WTC11 (cell line): ENCODE results near the gene LAD1. TPM values are rescaled to one million over a fixed set of nuclear protein-coding genes. Genes with fewer than 3 reads are reported as not detected.

Experiments
- ATAC-seq: fragments of 200-7000 bp; cut with Tn5 transposase; 2 replicates; pipeline ENCODE4 v1.10.0; 2021; ENCODE audit warnings: mild to moderate bottlenecking, moderate library complexity
- CTCF ChIA-PET: fragments of 300-600 bp; sonication (Branson Sonifier 250); formaldehyde crosslinking; loops from one replicate; lab custom pipeline; 2021; ENCODE audit warnings: antibody characterized with exemption; lab: Charles Lee
- POLR2A ChIA-PET: fragments of 350-600 bp; sonication (Branson Sonifier 250); formaldehyde crosslinking; loops from one replicate; lab custom pipeline; 2021; ENCODE audit warnings: antibody characterized with exemption; lab: Charles Lee
- DNase-seq: peaks from one replicate; pipeline ENCODE4 v3.0.0; 2021; ENCODE audit warnings: low spot score
- H3K27ac Mint-ChIP-seq: 2 replicates; pipeline ENCODE4 v1.8.0; 2021; ENCODE audit warnings: mixed read lengths
- H3K27me3 Mint-ChIP-seq: 2 replicates; pipeline ENCODE4 v1.8.0; 2021; ENCODE audit warnings: low read depth, mild to moderate bottlenecking, moderate library complexity, mixed read lengths
- H3K36me3 Mint-ChIP-seq: 2 replicates; pipeline ENCODE4 v1.8.0; 2021; ENCODE audit warnings: mixed read lengths
- H3K4me1 Mint-ChIP-seq: 2 replicates; pipeline ENCODE4 v1.8.0; 2022; ENCODE audit warnings: mixed read lengths
- H3K4me3 Mint-ChIP-seq: 2 replicates; pipeline ENCODE4 v1.8.0; 2021; ENCODE audit warnings: mild to moderate bottlenecking, moderate library complexity, mixed read lengths
- H3K9me3 Mint-ChIP-seq: 2 replicates; pipeline ENCODE4 v1.8.0; 2021; ENCODE audit warnings: mixed read lengths
- CBFB ChIP-seq: sonication (generic); formaldehyde crosslinking; IDR thresholded peaks from 2 replicates; pipeline ENCODE4 v1.8.1; 2022; ENCODE audit warnings: mild to moderate bottlenecking, low read depth, missing genetic modification reagents
- ELF4 ChIP-seq: sonication (generic); formaldehyde crosslinking; IDR thresholded peaks from 2 replicates; pipeline ENCODE4 v1.8.1; 2022; ENCODE audit warnings: low read depth, mild to moderate bottlenecking, moderate library complexity, missing genetic modification reagents
- EMX1 ChIP-seq: fragments of 250-450 bp; sonication (Bioruptor Pico); IDR thresholded peaks from 2 replicates; pipeline ENCODE4 v1.8.0; 2021; ENCODE audit warnings: mild to moderate bottlenecking
- ETV6 ChIP-seq: sonication (generic); formaldehyde crosslinking; IDR thresholded peaks from 2 replicates; pipeline ENCODE4 v1.8.1; 2022; ENCODE audit warnings: mild to moderate bottlenecking, missing genetic modification reagents
- FOXJ3 ChIP-seq: sonication (generic); formaldehyde crosslinking; IDR thresholded peaks from 2 replicates; pipeline ENCODE4 v1.9.0; 2021; ENCODE audit warnings: missing genetic modification reagents, mild to moderate bottlenecking, borderline replicate concordance
- GABPB1 ChIP-seq: sonication (generic); formaldehyde crosslinking; IDR thresholded peaks from 2 replicates; pipeline ENCODE4 v1.8.1; 2023; ENCODE audit warnings: mild to moderate bottlenecking, missing genetic modification reagents
- GTF2I ChIP-seq: fragments of 250-450 bp; sonication (Bioruptor Pico); conservative IDR thresholded peaks from 2 replicates; pipeline ENCODE4 v1.4.0; 2021; ENCODE audit warnings: mild to moderate bottlenecking
- JUN ChIP-seq: sonication (generic); formaldehyde crosslinking; IDR thresholded peaks from 2 replicates; pipeline ENCODE4 v1.8.0; 2023; ENCODE audit warnings: mild to moderate bottlenecking, missing genetic modification reagents
- MYBL2 ChIP-seq: sonication (generic); formaldehyde crosslinking; IDR thresholded peaks from 2 replicates; pipeline ENCODE4 v1.8.1; 2023; ENCODE audit warnings: mild to moderate bottlenecking, moderate library complexity, missing genetic modification reagents
- NFYB ChIP-seq: sonication (generic); formaldehyde crosslinking; conservative IDR thresholded peaks from 2 replicates; pipeline ENCODE4 v1.8.0; 2022; ENCODE audit warnings: low read depth, missing genetic modification reagents
- NR1H2 ChIP-seq: sonication (generic); formaldehyde crosslinking; IDR thresholded peaks from 2 replicates; pipeline ENCODE4 v1.9.0; 2021; ENCODE audit warnings: mild to moderate bottlenecking, moderate library complexity, missing genetic modification reagents
- NR2C2 ChIP-seq: sonication (generic); formaldehyde crosslinking; IDR thresholded peaks from 2 replicates; pipeline ENCODE4 v1.8.0; 2022; ENCODE audit warnings: mild to moderate bottlenecking, missing genetic modification reagents
- OVOL2 ChIP-seq: fragments of 250-450 bp; sonication (Bioruptor Pico); IDR thresholded peaks from 2 replicates; pipeline ENCODE4 v1.9.0; 2021; ENCODE audit warnings: mild to moderate bottlenecking, borderline replicate concordance
- RELA ChIP-seq: sonication (generic); formaldehyde crosslinking; IDR thresholded peaks from 2 replicates; pipeline ENCODE4 v1.8.1; 2022; ENCODE audit warnings: missing genetic modification reagents, mild to moderate bottlenecking, borderline replicate concordance
- SMAD4 ChIP-seq: sonication (generic); formaldehyde crosslinking; IDR thresholded peaks from 2 replicates; pipeline ENCODE4 v1.8.0; 2022; ENCODE audit warnings: mild to moderate bottlenecking, missing genetic modification reagents
- SOX15 ChIP-seq: fragments of 250-450 bp; sonication (Bioruptor Pico); IDR thresholded peaks from 2 replicates; pipeline ENCODE4 v1.9.0; 2021; ENCODE audit warnings: mild to moderate bottlenecking
- TCF7 ChIP-seq: sonication (generic); formaldehyde crosslinking; IDR thresholded peaks from 2 replicates; pipeline ENCODE4 v1.8.0; 2022; ENCODE audit warnings: mild to moderate bottlenecking, low read depth, missing genetic modification reagents, moderate library complexity
- ZBTB21 ChIP-seq: sonication (generic); formaldehyde crosslinking; IDR thresholded peaks from 2 replicates; pipeline ENCODE4 v1.8.1; 2023; ENCODE audit warnings: mild to moderate bottlenecking, missing genetic modification reagents, borderline replicate concordance
- ZNF121 ChIP-seq: sonication (generic); formaldehyde crosslinking; IDR thresholded peaks from 2 replicates; pipeline ENCODE4 v1.8.0; 2023; ENCODE audit warnings: missing genetic modification reagents
- ZNF219 ChIP-seq: sonication (generic); formaldehyde crosslinking; IDR thresholded peaks from 2 replicates; pipeline ENCODE4 v1.8.0; 2023; ENCODE audit warnings: missing genetic modification reagents, mild to moderate bottlenecking, borderline replicate concordance
- total RNA-seq: library from RNA; stranded (reverse); gene quantifications from 3 replicates; pipeline ENCODE4 v1.2.3, GENCODE V29; 2021
- TF ChIP-seq, protein P1 (sequence below): sonication (generic); formaldehyde crosslinking; IDR thresholded peaks from 2 replicates; pipeline ENCODE4 v1.8.0; 2022; ENCODE audit warnings: mild to moderate bottlenecking, missing genetic modification reagents
- TF ChIP-seq, protein P2 (sequence below): sonication (generic); formaldehyde crosslinking; IDR thresholded peaks from 2 replicates; pipeline ENCODE4 v1.8.0; 2023; ENCODE audit warnings: missing genetic modification reagents, mild to moderate bottlenecking, borderline replicate concordance

The LAD1 gene
- total RNA-seq, 1 experiment from 2014 or later = 14.9 TPM

DNA sequence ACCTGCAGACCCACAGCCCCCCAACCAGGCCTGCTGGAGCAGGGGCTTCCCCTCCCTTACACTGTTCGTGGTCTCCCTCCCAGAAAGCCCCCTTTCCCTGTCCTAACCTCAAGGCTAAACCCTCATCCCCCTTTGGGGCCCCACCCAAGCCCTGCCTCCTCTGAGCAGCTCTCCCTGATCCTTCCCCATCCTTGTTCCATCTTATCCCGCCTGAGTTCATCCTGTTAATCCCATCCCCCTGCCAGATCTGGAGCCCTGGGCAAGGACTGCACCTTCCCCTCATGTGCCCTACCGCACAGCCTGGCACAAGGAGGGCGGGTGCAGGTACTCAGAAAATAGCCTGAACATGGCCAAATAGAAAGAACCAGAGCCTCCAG lies 14.7 kb downstream of the LAD1 start (continued):
- TF ChIP-seq MYBL2 (CRISPR knock-in tag) (no peak), SOX15 (CRISPR knock-in tag) (no peak), ETV6 (CRISPR knock-in tag) (no peak), NR2C2 (CRISPR knock-in tag) (no peak), NR1H2 (CRISPR knock-in tag) (no peak)
- TF ChIP-seq, protein P1, sequence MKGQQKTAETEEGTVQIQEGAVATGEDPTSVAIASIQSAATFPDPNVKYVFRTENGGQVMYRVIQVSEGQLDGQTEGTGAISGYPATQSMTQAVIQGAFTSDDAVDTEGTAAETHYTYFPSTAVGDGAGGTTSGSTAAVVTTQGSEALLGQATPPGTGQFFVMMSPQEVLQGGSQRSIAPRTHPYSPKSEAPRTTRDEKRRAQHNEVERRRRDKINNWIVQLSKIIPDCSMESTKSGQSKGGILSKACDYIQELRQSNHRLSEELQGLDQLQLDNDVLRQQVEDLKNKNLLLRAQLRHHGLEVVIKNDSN (CRISPR knock-in tag) = no peak

DNA sequence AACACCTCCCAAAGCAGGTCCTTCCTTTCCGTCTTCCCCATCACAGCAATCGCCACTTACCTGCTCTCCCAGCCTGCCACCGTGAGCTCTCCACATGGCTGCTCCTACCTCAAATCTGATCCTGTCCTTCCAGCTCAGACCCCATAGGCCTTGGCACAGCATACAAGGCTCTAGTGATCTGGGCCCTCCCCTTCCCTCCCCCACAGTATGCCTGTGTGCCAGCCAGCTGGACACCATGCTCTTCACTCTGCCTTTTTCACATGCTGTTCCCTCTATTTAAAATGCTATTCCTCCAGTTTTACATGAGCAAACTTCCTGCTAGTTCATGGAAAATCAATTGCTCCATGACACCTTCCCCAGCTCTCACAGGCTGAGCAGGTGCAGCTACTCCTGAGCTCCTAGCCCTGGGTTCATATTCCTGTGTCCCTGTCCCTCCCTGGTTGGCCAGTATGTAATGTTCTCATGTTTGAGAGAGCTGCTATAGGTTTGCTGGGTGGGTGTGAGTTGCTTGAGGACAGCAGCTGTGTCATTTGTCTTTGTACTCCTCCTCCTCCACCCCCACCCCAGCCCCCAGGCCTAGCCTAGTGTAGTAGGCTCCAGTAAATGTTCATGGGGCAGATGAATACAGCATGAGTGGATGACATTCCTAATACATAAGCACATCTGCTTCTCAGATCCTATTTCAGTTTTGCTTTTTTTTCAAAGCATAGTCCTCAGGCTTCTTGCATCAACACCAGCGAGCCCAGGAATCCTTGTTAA lies 15.3 kb downstream of the LAD1 start:
- DNase-seq = no peak
- Mint-ChIP-seq H3K27me3 (no peaks in the 10 kb centered on the region), H3K9me3 (no peaks in the 10 kb centered on the region), H3K27ac (no peak overlapping the region), H3K36me3 (peaks cover 6% of the 10 kb centered on the region; the same call in 1 of the 2 replicates), H3K4me1 (peaks cover 4% of the 10 kb centered on the region), H3K4me3 (no peak overlapping the region)
- ATAC-seq = no peak
- CTCF ChIA-PET = interaction anchor here (1.0 to 2.1 kb wide), 7 partner anchors 8 to 64 kb away, joined by 3 to 10 read pairs (median 3); no protein-coding TSS in a partner anchor
- TF ChIP-seq ZNF219 (CRISPR knock-in tag) = no peak
- TF ChIP-seq, all 79 proteins: peak for 0
- POLR2A ChIA-PET = interaction anchor here (0.6 kb wide), 1 partner anchor 283 kb away, joined by 3 read pairs; no protein-coding TSS in a partner anchor

DNA sequence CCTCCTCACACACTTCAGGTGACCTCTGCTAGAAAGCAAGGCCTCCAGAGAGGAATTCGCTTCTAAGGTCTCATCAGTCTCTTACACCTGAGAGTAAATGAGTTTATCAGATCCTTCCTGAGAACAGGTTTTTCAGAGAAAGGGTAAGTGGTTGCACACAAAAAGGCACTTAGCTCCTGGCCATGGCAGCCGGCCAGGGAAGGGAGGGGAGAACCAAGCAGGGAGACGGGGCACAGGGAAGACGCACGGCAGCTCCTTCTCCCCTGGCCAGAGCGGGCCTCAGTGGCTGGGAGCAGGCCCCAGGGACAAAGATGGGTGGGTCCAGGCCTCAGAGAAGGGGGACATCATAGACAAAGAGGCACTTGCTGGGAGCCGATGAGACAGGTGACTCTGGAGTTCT lies 18.0 kb downstream of the LAD1 start:
- Mint-ChIP-seq H3K4me3 (no peak overlapping the region), H3K27me3 (no peaks in the 10 kb centered on the region)
- CTCF ChIA-PET = interaction anchor here (1.0 to 1.7 kb wide), 3 partner anchors 9 to 67 kb away, joined by 3 to 7 read pairs (median 5); no protein-coding TSS in a partner anchor

DNA sequence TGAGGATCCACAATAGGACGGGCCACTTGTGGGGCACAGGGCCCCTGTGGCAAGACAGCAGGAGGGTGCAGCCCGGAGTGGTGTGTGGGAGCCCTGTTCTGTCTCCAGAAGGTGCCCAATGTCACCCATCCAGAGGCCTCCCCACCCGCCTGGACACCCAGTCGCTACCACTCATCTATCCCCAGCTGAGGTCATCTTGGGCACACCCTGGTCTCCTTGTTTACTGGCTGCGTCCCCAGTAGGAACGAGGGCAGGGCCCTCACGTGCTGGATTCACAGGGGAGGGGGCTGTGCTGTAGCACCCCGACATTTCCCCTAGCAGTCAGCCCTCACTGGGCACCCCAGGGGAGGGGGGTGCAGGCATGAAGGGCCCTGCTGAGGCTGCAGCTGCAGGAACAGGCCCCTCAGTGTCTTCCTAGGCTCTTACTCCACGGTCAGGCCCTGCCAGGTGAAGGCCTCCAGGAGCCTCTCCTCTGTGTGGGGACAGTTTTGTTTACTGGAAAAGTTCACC lies 19.3 kb downstream of the LAD1 start:
- ChIA-PET POLR2A (no interaction called here), CTCF (interaction anchor here (1.5 kb wide), 1 partner anchor 29 kb away, joined by 3 read pairs; no protein-coding TSS in a partner anchor)
- Mint-ChIP-seq H3K27me3 (no peaks in the 10 kb centered on the region), H3K4me3 (no peak overlapping the region), H3K9me3 (no peaks in the 10 kb centered on the region), H3K36me3 (no peaks in the 10 kb centered on the region), H3K4me1 (peaks cover 38% of the 10 kb centered on the region), H3K27ac (no peak overlapping the region)
- TF ChIP-seq GTF2I (CRISPR knock-in tag) (no peak), CBFB (CRISPR knock-in tag) (no peak), FOXJ3 (no peak), ZBTB21 (CRISPR knock-in tag) (no peak), GABPB1 (CRISPR knock-in tag) (no peak), OVOL2 (CRISPR knock-in tag) (no peak), EMX1 (CRISPR knock-in tag) (no peak), ELF4 (CRISPR knock-in tag) (no peak), RELA (CRISPR knock-in tag) (no peak), JUN (CRISPR knock-in tag) (no peak), SMAD4 (CRISPR knock-in tag) (no peak), ZNF121 (CRISPR knock-in tag) (no peak)
- TF ChIP-seq, protein P2, sequence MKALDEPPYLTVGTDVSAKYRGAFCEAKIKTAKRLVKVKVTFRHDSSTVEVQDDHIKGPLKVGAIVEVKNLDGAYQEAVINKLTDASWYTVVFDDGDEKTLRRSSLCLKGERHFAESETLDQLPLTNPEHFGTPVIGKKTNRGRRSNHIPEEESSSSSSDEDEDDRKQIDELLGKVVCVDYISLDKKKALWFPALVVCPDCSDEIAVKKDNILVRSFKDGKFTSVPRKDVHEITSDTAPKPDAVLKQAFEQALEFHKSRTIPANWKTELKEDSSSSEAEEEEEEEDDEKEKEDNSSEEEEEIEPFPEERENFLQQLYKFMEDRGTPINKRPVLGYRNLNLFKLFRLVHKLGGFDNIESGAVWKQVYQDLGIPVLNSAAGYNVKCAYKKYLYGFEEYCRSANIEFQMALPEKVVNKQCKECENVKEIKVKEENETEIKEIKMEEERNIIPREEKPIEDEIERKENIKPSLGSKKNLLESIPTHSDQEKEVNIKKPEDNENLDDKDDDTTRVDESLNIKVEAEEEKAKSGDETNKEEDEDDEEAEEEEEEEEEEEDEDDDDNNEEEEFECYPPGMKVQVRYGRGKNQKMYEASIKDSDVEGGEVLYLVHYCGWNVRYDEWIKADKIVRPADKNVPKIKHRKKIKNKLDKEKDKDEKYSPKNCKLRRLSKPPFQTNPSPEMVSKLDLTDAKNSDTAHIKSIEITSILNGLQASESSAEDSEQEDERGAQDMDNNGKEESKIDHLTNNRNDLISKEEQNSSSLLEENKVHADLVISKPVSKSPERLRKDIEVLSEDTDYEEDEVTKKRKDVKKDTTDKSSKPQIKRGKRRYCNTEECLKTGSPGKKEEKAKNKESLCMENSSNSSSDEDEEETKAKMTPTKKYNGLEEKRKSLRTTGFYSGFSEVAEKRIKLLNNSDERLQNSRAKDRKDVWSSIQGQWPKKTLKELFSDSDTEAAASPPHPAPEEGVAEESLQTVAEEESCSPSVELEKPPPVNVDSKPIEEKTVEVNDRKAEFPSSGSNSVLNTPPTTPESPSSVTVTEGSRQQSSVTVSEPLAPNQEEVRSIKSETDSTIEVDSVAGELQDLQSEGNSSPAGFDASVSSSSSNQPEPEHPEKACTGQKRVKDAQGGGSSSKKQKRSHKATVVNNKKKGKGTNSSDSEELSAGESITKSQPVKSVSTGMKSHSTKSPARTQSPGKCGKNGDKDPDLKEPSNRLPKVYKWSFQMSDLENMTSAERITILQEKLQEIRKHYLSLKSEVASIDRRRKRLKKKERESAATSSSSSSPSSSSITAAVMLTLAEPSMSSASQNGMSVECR (CRISPR knock-in tag) = no peak
- no peak for ATAC-seq
- DNase-seq = no peak

More for the DNA sequence above, 18.0 kb downstream of the LAD1 start:
- no peak for TF ChIP-seq NFYB (CRISPR knock-in tag)
- no peak for TF ChIP-seq TCF7 (CRISPR knock-in tag)
- no peak for TF ChIP-seq ZNF219 (CRISPR knock-in tag)
- POLR2A ChIA-PET = no interaction called here
- no peaks in the 10 kb centered on the region for H3K9me3 Mint-ChIP-seq
- DNase-seq (no peak), ATAC-seq (no peak)
- H3K27ac Mint-ChIP-seq = peak overlapping the region; percentile 60; the same call in 1 of the 2 replicates
- H3K36me3 Mint-ChIP-seq = no peaks in the 10 kb centered on the region
- peaks cover 24% of the 10 kb centered on the region for H3K4me1 Mint-ChIP-seq
